Fibroblast of lung (primary cell): ENCODE measurements around the gene NEDD4. TPM values are rescaled to one million over a fixed set of nuclear protein-coding genes. Genes with fewer than 3 reads are reported as not detected.

Source experiments
- DNase-seq, 2 donors: peaks; one replicate each; pipeline versions ENCODE4 v3.0.0 to v3.0.0-alpha.2; 2010; ENCODE audit warnings: low read depth in 2 of 2
- H2AFZ ChIP-seq: 2 replicates; pipeline ENCODE4 v1.5.1; 2012; ENCODE audit warnings: low read length, control low read depth, inconsistent platforms
- H3K27ac ChIP-seq: 2 replicates; pipeline ENCODE4 v1.5.1; 2011; ENCODE audit warnings: low read length, control low read depth; ENCODE audit not compliant: insufficient read depth
- H3K27me3 ChIP-seq: 2 replicates; pipeline ENCODE4 v1.5.1; 2011; ENCODE audit warnings: mild to moderate bottlenecking, low read length; ENCODE audit not compliant: control insufficient read depth, insufficient read depth
- H3K36me3 ChIP-seq: 2 replicates; pipeline ENCODE4 v1.5.1; 2011; ENCODE audit warnings: low read length; ENCODE audit not compliant: control insufficient read depth, insufficient read depth
- H3K4me1 ChIP-seq: 2 replicates; pipeline ENCODE4 v1.5.1; 2011; ENCODE audit warnings: low read length; ENCODE audit not compliant: control insufficient read depth, insufficient read depth; ENCODE audit errors: extremely low read depth
- H3K4me2 ChIP-seq: 2 replicates; pipeline ENCODE4 v1.5.1; 2011; ENCODE audit warnings: low read length, control low read depth; ENCODE audit not compliant: insufficient read depth; ENCODE audit errors: extremely low read depth
- H3K4me3 ChIP-seq, 4 experiments: fragments of 200-600 bp in 1 of 4; sonication (generic) in 1 of 4; replicated peaks in 1 of 4; 2 replicates each; pipeline ENCODE4 v1.5.1; 2011 to 2016; ENCODE audit warnings: low read length in 4 of 4, low read depth in 3 of 4, mild to moderate bottlenecking in 3 of 4, control low read depth in 2 of 4, inconsistent platforms in 1 of 4, mixed read lengths in 1 of 4; ENCODE audit not compliant: insufficient read depth in 1 of 4; ENCODE audit errors: control extremely low read depth in 1 of 4
- H3K79me2 ChIP-seq: 2 replicates; pipeline ENCODE4 v1.5.1; 2012; ENCODE audit warnings: mild to moderate bottlenecking, low read length, inconsistent platforms; ENCODE audit not compliant: control insufficient read depth, insufficient read depth
- H3K9ac ChIP-seq: 2 replicates; pipeline ENCODE4 v1.5.1; 2011; ENCODE audit warnings: mild to moderate bottlenecking, low read length, control low read depth; ENCODE audit not compliant: insufficient read depth
- H3K9me3 ChIP-seq: 2 replicates; pipeline ENCODE4 v1.5.1; 2012; ENCODE audit warnings: low read depth, low read length; ENCODE audit not compliant: control insufficient read depth, insufficient read depth
- H4K20me1 ChIP-seq: 2 replicates; pipeline ENCODE4 v1.5.1; 2011; ENCODE audit warnings: low read length; ENCODE audit not compliant: control insufficient read depth, insufficient read depth; ENCODE audit errors: extremely low read depth
- EZH2 ChIP-seq: IDR thresholded peaks from 2 replicates; pipeline ENCODE4 v1.5.1; 2012; ENCODE audit warnings: low read length, control low read depth, mild to moderate bottlenecking; ENCODE audit errors: missing control alignments
- polyA plus RNA-seq, 2 donors: library from polyadenylated mRNA; depleted of rRNA in 1 of 2; stranded (reverse) in 1 of 2; unstranded in 1 of 2; fragments of >200 nt; gene quantifications; 2 replicates each; pipeline ENCODE4 v1.2.1, GENCODE V29; 2011 to 2012; ENCODE audit warnings: missing spikeins in 1 of 2
- total RNA-seq: library from RNA; depleted of rRNA; stranded (reverse); fragments of >200 nt; gene quantifications from 2 replicates; pipeline ENCODE4 v1.2.1, GENCODE V29; 2014
- TF ChIP-seq, protein P1 (sequence below), 2 donors: IDR thresholded peaks in 1 of 2; conservative IDR thresholded peaks in 1 of 2; 1 replicate in 1 of 2; 2 replicates in 1 of 2; pipeline ENCODE4 v1.5.1; 2011 to 2012; ENCODE audit warnings: low read length in 2 of 2, control low read depth in 1 of 2, inconsistent platforms in 1 of 2, low read depth in 1 of 2, mild to moderate bottlenecking in 1 of 2

Gene NEDD4
- total and polyA plus RNA-seq, 2 donors (not counting 1 experiment from before 2014, with no cell fraction given) = 21.6 to 30.9 TPM

DNA sequence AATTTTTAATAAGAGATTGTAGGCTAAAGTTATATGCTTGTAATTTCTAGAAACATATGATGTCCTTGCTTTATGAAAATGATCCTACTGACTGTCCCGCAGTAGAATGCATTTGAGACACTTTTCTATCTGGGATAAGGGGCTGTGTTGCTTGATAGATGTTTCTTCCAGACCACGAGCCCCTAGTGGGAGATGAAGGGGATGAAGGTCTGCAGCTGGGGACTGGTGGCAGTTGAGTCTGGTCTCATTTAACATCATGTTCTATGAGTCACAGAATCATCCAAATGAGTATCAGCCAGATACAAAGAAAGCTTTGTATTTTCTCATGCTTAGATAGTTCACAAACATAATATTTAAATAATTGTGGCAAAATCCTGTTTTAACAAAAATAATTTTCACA is 166.2 kb downstream of the NEDD4 start:
- H3K27ac ChIP-seq = no peak overlapping the region

DNA sequence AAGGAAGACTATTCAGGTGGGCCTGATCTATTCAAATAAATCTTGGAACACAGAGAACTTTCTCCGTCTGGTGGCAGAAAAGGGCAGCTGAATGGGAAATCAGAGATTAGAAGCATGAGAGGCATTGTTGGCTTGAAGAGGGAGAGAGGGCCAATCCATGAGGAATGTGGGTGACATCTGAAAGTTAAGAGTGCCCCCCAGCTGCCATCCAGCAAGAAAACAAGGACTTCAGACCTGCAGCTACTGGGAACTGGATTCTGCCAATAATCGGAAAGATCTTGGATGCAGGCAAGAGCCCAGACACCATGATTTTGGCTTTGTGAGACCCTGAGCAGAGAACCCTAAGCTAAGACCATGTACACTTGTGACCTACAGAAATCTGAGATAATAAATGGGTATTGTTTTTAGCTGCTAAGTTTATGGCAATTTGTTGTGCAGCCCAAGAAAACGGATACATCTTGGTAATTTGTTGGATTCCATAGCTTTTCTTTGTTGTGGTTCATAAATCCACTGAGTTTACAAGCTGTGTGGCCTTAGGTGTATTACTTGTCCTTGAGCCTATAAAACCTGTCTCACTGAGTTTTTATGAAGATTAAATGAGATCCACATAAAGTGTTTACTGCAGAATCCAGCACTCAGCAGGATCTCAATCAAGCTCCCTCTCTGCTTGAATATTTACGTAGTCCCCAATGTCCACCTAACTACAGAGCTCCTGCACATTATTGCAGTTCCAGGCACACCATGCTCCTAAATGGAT is 168.4 kb downstream of the NEDD4 start:
- Histone ChIP-seq H3K36me3 (no peaks in the 10 kb centered on the region), H3K79me2 (no peaks in the 10 kb centered on the region), H3K4me3 (no peak overlapping the region), H3K4me2 (no peak overlapping the region), H3K4me1 (peaks cover 2% of the 10 kb centered on the region), H4K20me1 (no peaks in the 10 kb centered on the region), H2AFZ (no peak overlapping the region), H3K27me3 (no peaks in the 10 kb centered on the region), H3K9me3 (no peaks in the 10 kb centered on the region), H3K9ac (no peak overlapping the region), H3K27ac (no peak overlapping the region)
- no peak for TF ChIP-seq EZH2
- TF ChIP-seq, protein P1, sequence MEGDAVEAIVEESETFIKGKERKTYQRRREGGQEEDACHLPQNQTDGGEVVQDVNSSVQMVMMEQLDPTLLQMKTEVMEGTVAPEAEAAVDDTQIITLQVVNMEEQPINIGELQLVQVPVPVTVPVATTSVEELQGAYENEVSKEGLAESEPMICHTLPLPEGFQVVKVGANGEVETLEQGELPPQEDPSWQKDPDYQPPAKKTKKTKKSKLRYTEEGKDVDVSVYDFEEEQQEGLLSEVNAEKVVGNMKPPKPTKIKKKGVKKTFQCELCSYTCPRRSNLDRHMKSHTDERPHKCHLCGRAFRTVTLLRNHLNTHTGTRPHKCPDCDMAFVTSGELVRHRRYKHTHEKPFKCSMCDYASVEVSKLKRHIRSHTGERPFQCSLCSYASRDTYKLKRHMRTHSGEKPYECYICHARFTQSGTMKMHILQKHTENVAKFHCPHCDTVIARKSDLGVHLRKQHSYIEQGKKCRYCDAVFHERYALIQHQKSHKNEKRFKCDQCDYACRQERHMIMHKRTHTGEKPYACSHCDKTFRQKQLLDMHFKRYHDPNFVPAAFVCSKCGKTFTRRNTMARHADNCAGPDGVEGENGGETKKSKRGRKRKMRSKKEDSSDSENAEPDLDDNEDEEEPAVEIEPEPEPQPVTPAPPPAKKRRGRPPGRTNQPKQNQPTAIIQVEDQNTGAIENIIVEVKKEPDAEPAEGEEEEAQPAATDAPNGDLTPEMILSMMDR (conservative IDR thresholded peaks at IDR 0.05 in 1 of 2, IDR thresholded peaks at IDR 0.05 in 1 of 2; ENCODE audit: low read depth in 1 of 2, low read length in 2 of 2) = no peak
- no peak for DNase-seq

More for the DNA sequence above, 166.2 kb downstream of the NEDD4 start:
- Histone ChIP-seq H3K79me2 (no peaks in the 10 kb centered on the region), H3K4me1 (peaks cover 2% of the 10 kb centered on the region), H2AFZ (no peak overlapping the region), H3K36me3 (no peaks in the 10 kb centered on the region), H3K9me3 (no peaks in the 10 kb centered on the region), H4K20me1 (no peaks in the 10 kb centered on the region), H3K27me3 (no peaks in the 10 kb centered on the region), H3K9ac (no peak overlapping the region), H3K4me3 (no peak overlapping the region), H3K4me2 (no peak overlapping the region)
- no peak for TF ChIP-seq EZH2
- TF ChIP-seq, protein P1 (conservative IDR thresholded peaks at IDR 0.05 in 1 of 2, IDR thresholded peaks at IDR 0.05 in 1 of 2; ENCODE audit: low read depth in 1 of 2, low read length in 2 of 2) = no peak
- DNase-seq = peak; percentile 26 to 50

DNA sequence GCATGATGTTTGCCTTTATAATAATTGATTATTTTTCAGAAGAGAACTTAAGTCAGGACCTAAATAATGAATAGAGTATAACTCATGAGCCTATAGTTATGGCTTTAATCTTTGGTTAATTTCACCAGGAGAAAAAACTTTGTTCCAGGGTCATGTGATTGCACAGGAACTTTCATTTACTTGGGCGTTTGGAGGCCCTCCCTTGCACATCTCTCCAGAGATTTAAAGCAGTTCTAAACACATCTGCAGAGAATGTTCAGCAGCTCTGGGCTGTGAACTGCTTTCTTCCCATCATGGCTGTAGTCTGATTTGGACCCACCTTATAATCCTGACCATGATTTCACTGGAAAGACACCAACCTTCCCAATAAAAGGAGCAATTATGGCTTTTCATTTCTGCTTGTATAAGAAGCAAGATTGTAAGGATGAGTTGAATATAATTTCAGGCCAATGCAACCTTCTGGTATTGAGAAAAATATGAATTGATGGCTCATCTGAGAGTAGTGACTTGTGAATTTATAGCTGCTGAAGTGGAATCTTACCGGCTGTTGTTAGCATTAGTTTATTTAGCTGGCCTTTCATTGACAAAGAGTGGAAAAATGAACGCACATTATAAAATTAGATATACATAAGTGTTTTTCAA is 169.6 kb downstream of the NEDD4 start:
- Histone ChIP-seq H3K4me2 (no peak overlapping the region), H3K4me1 (peaks cover 2% of the 10 kb centered on the region), H4K20me1 (no peaks in the 10 kb centered on the region), H3K4me3 (no peak overlapping the region), H3K9me3 (no peaks in the 10 kb centered on the region), H3K79me2 (no peaks in the 10 kb centered on the region), H3K9ac (no peak overlapping the region), H2AFZ (no peak overlapping the region), H3K27me3 (no peaks in the 10 kb centered on the region), H3K27ac (no peak overlapping the region), H3K36me3 (no peaks in the 10 kb centered on the region)
- TF ChIP-seq, protein P1 (conservative IDR thresholded peaks at IDR 0.05 in 1 of 2, IDR thresholded peaks at IDR 0.05 in 1 of 2; ENCODE audit: low read depth in 1 of 2, low read length in 2 of 2) = no peak
- no peak for TF ChIP-seq EZH2
- peak in 1 of 2 donors; percentile 52 for DNase-seq
